Panc1 (cell line): ENCODE data around the gene EXO5. TPM values are rescaled to one million over a fixed set of nuclear protein-coding genes. Genes with fewer than 3 reads are reported as not detected.

Experiments
- ATAC-seq: fragments of 200-7000 bp; cut with Tn5 transposase; 2 replicates; pipeline ENCODE4 v1.9.1; 2020; ENCODE audit warnings: mild to moderate bottlenecking, moderate library complexity
- BruUV-seq: library from RNA; stranded (reverse); fragments of 400-500 nt; replicated peaks from 2 replicates; lab custom pipeline; 2021; lab: Mats Ljungman, UMichigan
- CTCF ChIA-PET: fragments of 300-600 bp; sonication (Branson Sonifier 250); formaldehyde crosslinking; loops from one replicate; lab custom pipeline; 2022; ENCODE audit warnings: antibody characterized with exemption; lab: Charles Lee
- POLR2A ChIA-PET: fragments of 300-600 bp; sonication (Branson Sonifier 250); formaldehyde crosslinking; loops from one replicate; lab custom pipeline; 2022; ENCODE audit warnings: antibody characterized with exemption; lab: Charles Lee
- DNase-seq: peaks from one replicate; pipeline ENCODE4 v3.0.0-alpha.2; 2010; ENCODE audit warnings: low read depth, low spot score
- H3K27ac ChIP-seq: 2 replicates; pipeline ENCODE4 v1.5.1; 2011; ENCODE audit warnings: mild to moderate bottlenecking, low read length, inconsistent platforms
- H3K27me3 ChIP-seq: fragments of 200-500 bp; sonication (Bioruptor generic); 2 replicates; pipeline ENCODE4 v1.6.0; 2014; ENCODE audit warnings: low read length, inconsistent platforms; ENCODE audit not compliant: control insufficient read depth, insufficient read depth
- H3K36me3 ChIP-seq: fragments of 200-500 bp; sonication (Bioruptor generic); 2 replicates; pipeline ENCODE4 v1.5.1; 2014; ENCODE audit warnings: inconsistent platforms, mild to moderate bottlenecking, low read length, moderate library complexity; ENCODE audit not compliant: control insufficient read depth, insufficient read depth
- H3K4me1 ChIP-seq: 2 replicates; pipeline ENCODE4 v1.5.1; 2011; ENCODE audit warnings: inconsistent platforms, mild to moderate bottlenecking, low read length, moderate library complexity; ENCODE audit not compliant: control insufficient read depth, insufficient read depth
- H3K4me3 ChIP-seq, 2 experiments: 2 replicates each; pipeline ENCODE4 v1.5.1; 2011 to 2012; ENCODE audit warnings: low read depth in 2 of 2, low read length in 2 of 2, mild to moderate bottlenecking in 2 of 2, inconsistent platforms in 1 of 2, moderate library complexity in 1 of 2
- H3K9me3 ChIP-seq: fragments of 200-500 bp; sonication (Bioruptor generic); 2 replicates; pipeline ENCODE4 v1.5.1; 2014; ENCODE audit warnings: low read depth, mild to moderate bottlenecking, inconsistent platforms, low read length, moderate library complexity; ENCODE audit not compliant: control insufficient read depth, insufficient read depth
- POLR2AphosphoS5 ChIP-seq: IDR thresholded peaks from 2 replicates; pipeline ENCODE4 v1.6.1; 2012; ENCODE audit warnings: mild to moderate bottlenecking, low read depth, low read length, moderate library complexity
- SIN3A ChIP-seq: IDR thresholded peaks from 2 replicates; pipeline ENCODE4 v1.6.1; 2012; ENCODE audit warnings: low read depth, mild to moderate bottlenecking, low read length, moderate library complexity, borderline replicate concordance; ENCODE audit not compliant: insufficient read depth
- TCF7L2 ChIP-seq: IDR thresholded peaks from 2 replicates; pipeline ENCODE4 v1.6.1; 2011; ENCODE audit warnings: mild to moderate bottlenecking, low read depth, low read length, inconsistent platforms
- in situ Hi-C: cut with HindIII; loops from 2 replicates; pipeline ENCODE4 v1.10.0; 2016; ENCODE audit warnings: low sequenced_read_pairs, low pct_unique_long_range_greater_than_20kb
- intact Hi-C: fragments of 100-400 bp; cut with micrococcal nuclease; formaldehyde crosslinking; loops from one replicate; pipeline ENCODE4 v1.10.0; 2022; ENCODE audit not compliant: unreplicated experiment
- total RNA-seq: library from RNA; stranded (reverse); gene quantifications from one replicate; pipeline ENCODE4 v1.2.1, GENCODE V29; 2021; ENCODE audit not compliant: unreplicated experiment
- TF ChIP-seq, protein P1 (sequence below): fragments of 450-650 bp; IDR thresholded peaks from 2 replicates; pipeline ENCODE4 v1.5.1; 2017; ENCODE audit warnings: mild to moderate bottlenecking
- TF ChIP-seq, protein P2 (sequence below), 2 experiments: IDR thresholded peaks; 2 replicates each; pipeline ENCODE4 v1.6.1; 2011 to 2012; ENCODE audit warnings: low read depth in 2 of 2, control low read depth in 1 of 2, low read length in 1 of 2, mild to moderate bottlenecking in 1 of 2, moderate library complexity in 1 of 2; ENCODE audit not compliant: insufficient read depth in 1 of 2

The EXO5 gene
- total RNA-seq, 1 experiment from 2014 or later, result 17.9 TPM

DNA sequence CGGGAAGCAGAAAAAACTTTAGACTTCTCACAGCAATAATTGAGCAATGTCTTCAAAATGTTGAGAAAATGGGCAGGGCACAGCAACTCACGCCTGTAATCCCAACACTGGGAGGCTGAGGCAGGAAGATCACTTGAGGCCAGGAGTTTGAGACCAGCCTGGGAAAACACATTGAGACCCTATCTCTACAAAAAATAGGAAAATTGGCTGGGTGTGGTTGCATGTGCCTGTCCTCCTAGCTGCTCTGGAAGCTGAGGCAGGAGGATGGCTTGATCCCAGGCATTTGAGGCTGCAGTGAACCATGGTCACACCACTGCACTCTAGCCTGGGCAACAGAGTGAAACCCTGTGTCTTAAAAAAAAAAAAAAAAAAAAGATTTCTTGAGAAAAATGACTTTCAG is 39.2 kb upstream of the EXO5 start:
- no peak for TF ChIP-seq POLR2AphosphoS5
- TF ChIP-seq, protein P1, sequence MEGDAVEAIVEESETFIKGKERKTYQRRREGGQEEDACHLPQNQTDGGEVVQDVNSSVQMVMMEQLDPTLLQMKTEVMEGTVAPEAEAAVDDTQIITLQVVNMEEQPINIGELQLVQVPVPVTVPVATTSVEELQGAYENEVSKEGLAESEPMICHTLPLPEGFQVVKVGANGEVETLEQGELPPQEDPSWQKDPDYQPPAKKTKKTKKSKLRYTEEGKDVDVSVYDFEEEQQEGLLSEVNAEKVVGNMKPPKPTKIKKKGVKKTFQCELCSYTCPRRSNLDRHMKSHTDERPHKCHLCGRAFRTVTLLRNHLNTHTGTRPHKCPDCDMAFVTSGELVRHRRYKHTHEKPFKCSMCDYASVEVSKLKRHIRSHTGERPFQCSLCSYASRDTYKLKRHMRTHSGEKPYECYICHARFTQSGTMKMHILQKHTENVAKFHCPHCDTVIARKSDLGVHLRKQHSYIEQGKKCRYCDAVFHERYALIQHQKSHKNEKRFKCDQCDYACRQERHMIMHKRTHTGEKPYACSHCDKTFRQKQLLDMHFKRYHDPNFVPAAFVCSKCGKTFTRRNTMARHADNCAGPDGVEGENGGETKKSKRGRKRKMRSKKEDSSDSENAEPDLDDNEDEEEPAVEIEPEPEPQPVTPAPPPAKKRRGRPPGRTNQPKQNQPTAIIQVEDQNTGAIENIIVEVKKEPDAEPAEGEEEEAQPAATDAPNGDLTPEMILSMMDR, result no peak
- no peak for TF ChIP-seq TCF7L2
- no peak for TF ChIP-seq SIN3A
- TF ChIP-seq, protein P2, sequence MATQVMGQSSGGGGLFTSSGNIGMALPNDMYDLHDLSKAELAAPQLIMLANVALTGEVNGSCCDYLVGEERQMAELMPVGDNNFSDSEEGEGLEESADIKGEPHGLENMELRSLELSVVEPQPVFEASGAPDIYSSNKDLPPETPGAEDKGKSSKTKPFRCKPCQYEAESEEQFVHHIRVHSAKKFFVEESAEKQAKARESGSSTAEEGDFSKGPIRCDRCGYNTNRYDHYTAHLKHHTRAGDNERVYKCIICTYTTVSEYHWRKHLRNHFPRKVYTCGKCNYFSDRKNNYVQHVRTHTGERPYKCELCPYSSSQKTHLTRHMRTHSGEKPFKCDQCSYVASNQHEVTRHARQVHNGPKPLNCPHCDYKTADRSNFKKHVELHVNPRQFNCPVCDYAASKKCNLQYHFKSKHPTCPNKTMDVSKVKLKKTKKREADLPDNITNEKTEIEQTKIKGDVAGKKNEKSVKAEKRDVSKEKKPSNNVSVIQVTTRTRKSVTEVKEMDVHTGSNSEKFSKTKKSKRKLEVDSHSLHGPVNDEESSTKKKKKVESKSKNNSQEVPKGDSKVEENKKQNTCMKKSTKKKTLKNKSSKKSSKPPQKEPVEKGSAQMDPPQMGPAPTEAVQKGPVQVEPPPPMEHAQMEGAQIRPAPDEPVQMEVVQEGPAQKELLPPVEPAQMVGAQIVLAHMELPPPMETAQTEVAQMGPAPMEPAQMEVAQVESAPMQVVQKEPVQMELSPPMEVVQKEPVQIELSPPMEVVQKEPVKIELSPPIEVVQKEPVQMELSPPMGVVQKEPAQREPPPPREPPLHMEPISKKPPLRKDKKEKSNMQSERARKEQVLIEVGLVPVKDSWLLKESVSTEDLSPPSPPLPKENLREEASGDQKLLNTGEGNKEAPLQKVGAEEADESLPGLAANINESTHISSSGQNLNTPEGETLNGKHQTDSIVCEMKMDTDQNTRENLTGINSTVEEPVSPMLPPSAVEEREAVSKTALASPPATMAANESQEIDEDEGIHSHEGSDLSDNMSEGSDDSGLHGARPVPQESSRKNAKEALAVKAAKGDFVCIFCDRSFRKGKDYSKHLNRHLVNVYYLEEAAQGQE (IDR thresholded peaks at IDR 0.05; ENCODE audit: insufficient read depth in 1 of 2, low read depth in 2 of 2, low read length in 1 of 2), result no peak
- in situ Hi-C loops, result no loop called here
- POLR2A ChIA-PET, result no interaction called here
- ATAC-seq, result no peak
- no TSS peak for BruUV-seq
- Histone ChIP-seq H3K9me3 (peaks cover 51% of the 10 kb centered on the region), H3K27ac (no peak overlapping the region), H3K27me3 (no peaks in the 10 kb centered on the region), H3K4me1 (no peaks in the 10 kb centered on the region), H3K4me3 (no peak overlapping the region), H3K36me3 (no peaks in the 10 kb centered on the region)
- intact Hi-C loops, result no loop called here
- CTCF ChIA-PET, result no interaction called here
- no peak for DNase-seq

DNA sequence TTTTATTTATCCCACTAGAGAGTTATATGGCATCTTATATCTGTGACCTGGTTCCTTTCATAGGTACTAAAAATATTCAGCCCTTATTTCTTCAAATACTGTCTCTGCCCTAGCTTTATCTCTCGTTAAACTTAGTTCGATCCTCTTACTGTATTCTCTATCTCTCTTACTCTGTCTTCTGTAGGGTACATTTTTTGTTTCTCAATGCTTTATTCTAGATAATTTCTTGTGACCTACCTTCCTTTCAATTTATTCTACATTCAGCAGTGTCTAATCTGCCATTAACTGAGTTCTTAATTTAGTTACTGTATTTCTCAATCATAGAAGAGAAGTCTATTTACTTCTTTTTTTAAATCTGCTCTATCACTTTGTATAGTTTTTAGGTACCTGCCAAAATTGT is 33.3 kb upstream of the EXO5 start:
- intact Hi-C loops, result no loop called here
- Histone ChIP-seq H3K4me3 (no peak overlapping the region), H3K4me1 (peaks cover 4% of the 10 kb centered on the region; the same call in 1 of the 2 replicates), H3K27me3 (no peaks in the 10 kb centered on the region), H3K27ac (no peak overlapping the region), H3K36me3 (no peaks in the 10 kb centered on the region), H3K9me3 (peaks cover 33% of the 10 kb centered on the region)
- no TSS peak for BruUV-seq
- no peak for DNase-seq
- ChIA-PET POLR2A (no interaction called here), CTCF (no interaction called here)
- in situ Hi-C loops, result no loop called here
- no peak for ATAC-seq
- TF ChIP-seq, protein P1, result no peak
- TF ChIP-seq SIN3A (no peak), POLR2AphosphoS5 (no peak), TCF7L2 (no peak)
- TF ChIP-seq, protein P2 (IDR thresholded peaks at IDR 0.05; ENCODE audit: insufficient read depth in 1 of 2, low read depth in 2 of 2, low read length in 1 of 2), result no peak
